Ishikawa (cell line): ENCODE results near the gene CDK5R1.

Source experiments
- CEBPB ChIP-seq: IDR thresholded peaks from 2 replicates; pipeline ENCODE4 v1.6.1; 2012
- CREB1 ChIP-seq: IDR thresholded peaks from 2 replicates; pipeline ENCODE4 v1.6.1; 2012; ENCODE audit warnings: low read depth
- EGR1 ChIP-seq: IDR thresholded peaks from 2 replicates; pipeline ENCODE4 v1.6.1; 2012
- EP300 ChIP-seq: IDR thresholded peaks from 2 replicates; pipeline ENCODE4 v1.6.1; 2012; ENCODE audit warnings: borderline replicate concordance
- FOXM1 ChIP-seq: IDR thresholded peaks from 2 replicates; pipeline ENCODE4 v1.6.1; 2012; ENCODE audit warnings: low read depth, borderline replicate concordance
- MAX ChIP-seq: IDR thresholded peaks from 2 replicates; pipeline ENCODE4 v1.6.1; 2012
- NFIC ChIP-seq: IDR thresholded peaks from 2 replicates; pipeline ENCODE4 v1.6.1; 2012
- RAD21 ChIP-seq: IDR thresholded peaks from 2 replicates; pipeline ENCODE4 v1.6.1; 2012; ENCODE audit warnings: low read depth
- REST ChIP-seq: IDR thresholded peaks from 2 replicates; pipeline ENCODE4 v1.6.1; 2012; ENCODE audit warnings: low read depth, mild to moderate bottlenecking
- TAF1 ChIP-seq: IDR thresholded peaks from 2 replicates; pipeline ENCODE4 v1.6.1; 2012; ENCODE audit warnings: low read depth, mild to moderate bottlenecking
- TCF12 ChIP-seq: IDR thresholded peaks from 2 replicates; pipeline ENCODE4 v1.6.1; 2012; ENCODE audit warnings: low read depth
- TEAD4 ChIP-seq: IDR thresholded peaks from 2 replicates; pipeline ENCODE4 v1.6.1; 2012
- USF1 ChIP-seq: IDR thresholded peaks from 2 replicates; pipeline ENCODE4 v1.6.1; 2012
- YY1 ChIP-seq: IDR thresholded peaks from 2 replicates; pipeline ENCODE4 v1.6.1; 2012; ENCODE audit warnings: low read depth
- ZBTB7A ChIP-seq: IDR thresholded peaks from 2 replicates; pipeline ENCODE4 v1.6.1; 2012; ENCODE audit warnings: low read depth

CDK5R1 gene

GRCh38 chr17:32489320-32490100 lies 2.7 kb downstream of the CDK5R1 start:
- no peak for TF ChIP-seq TAF1
- TF ChIP-seq EGR1 = no peak

- TF ChIP-seq REST (no peak), TAF1 (no peak), YY1 (no peak)
Observed at GRCh38 chr17:32490101-32490482, 3.3 kb downstream of the CDK5R1 start.

GRCh38 chr17:32491371-32492263 lies 4.8 kb downstream of the CDK5R1 start:
- TF ChIP-seq CEBPB (no peak), EGR1 (0 out of 2 replicates have a peak, but pooled peaks have one; percentile 52), EP300 (no peak), FOXM1 (no peak)

- TF ChIP-seq ZBTB7A (no peak), EGR1 (no peak), TCF12 (no peak), EP300 (no peak), CEBPB (no peak), TEAD4 (no peak), YY1 (no peak), FOXM1 (no peak), NFIC (no peak), USF1 (no peak), TAF1 (no peak), CREB1 (no peak), REST (no peak), MAX (no peak), RAD21 (no peak)
Observed at GRCh38 chr17:32492264-32492589, 5.4 kb downstream of the CDK5R1 start.

GRCh38 chr17:32492648-32493289 lies 6.0 kb downstream of the CDK5R1 start:
- TF ChIP-seq FOXM1 = no peak
- TF ChIP-seq RAD21 = no peak
- TF ChIP-seq TEAD4 = no peak

- no peak for TF ChIP-seq EGR1
- TF ChIP-seq YY1 = no peak
- no peak for TF ChIP-seq FOXM1
Observed at GRCh38 chr17:32493571-32493970, 6.8 kb downstream of the CDK5R1 start.

- TF ChIP-seq EP300 (no peak), CREB1 (no peak), USF1 (no peak), RAD21 (no peak), MAX (no peak), TCF12 (no peak), TAF1 (no peak), REST (no peak), NFIC (no peak), YY1 (no peak), TEAD4 (no peak), CEBPB (no peak), EGR1 (no peak), ZBTB7A (no peak), FOXM1 (no peak)
Observed at GRCh38 chr17:32493976-32494513, 7.3 kb downstream of the CDK5R1 start.
